ENCODE data around the gene ELOVL5. TPM values are rescaled to one million over a fixed set of nuclear protein-coding genes. Genes with fewer than 3 reads are reported as not detected.

Gene ELOVL5
- total RNA-seq, 1 donor from 2014 or later: 52.8 TPM

GRCh38 chr6:53353624-53354023 lies 4.9 kb upstream of the ELOVL5 start:
- FAIRE-seq (no peak), DNase-seq (ENCODE audit: low read depth) (no peak)
- no peaks in the 10 kb centered on the region for H4K20me1 ChIP-seq (ENCODE audit: insufficient read depth, low read length)
- Mint-ChIP-seq H3K36me3 (ENCODE audit: low read depth, unreplicated experiment) (no peaks in the 10 kb centered on the region), H3K9me3 (ENCODE audit: unreplicated experiment) (no peaks in the 10 kb centered on the region), H3K27me3 (ENCODE audit: low read depth, unreplicated experiment) (peaks cover 10% of the 10 kb centered on the region), H3K4me3 (ENCODE audit: unreplicated experiment) (no peak overlapping the region), H3K4me1 (ENCODE audit: low read depth, unreplicated experiment) (peaks cover 7% of the 10 kb centered on the region), H3K27ac (ENCODE audit: unreplicated experiment) (no peak overlapping the region)
- no peaks in the 10 kb centered on the region for H3K9me3 ChIP-seq (ENCODE audit: insufficient read depth, low read depth, low read length)
- no peaks in the 10 kb centered on the region for H3K27me3 ChIP-seq (ENCODE audit: insufficient read depth, low read length)
- H3K4me1 ChIP-seq (ENCODE audit: insufficient read depth, low read length): peaks cover 10% of the 10 kb centered on the region
- H3K4me3 ChIP-seq (ENCODE audit: insufficient read depth, low read depth, low read length): no peak overlapping the region
- peaks cover under 1% of the 10 kb centered on the region for H3K79me2 ChIP-seq (ENCODE audit: insufficient read depth, low read length)
- no peak overlapping the region for H3K9ac ChIP-seq (ENCODE audit: low read length)
- no peaks in the 10 kb centered on the region for H3K36me3 ChIP-seq (ENCODE audit: insufficient read depth, low read length)
- no peak for TF ChIP-seq CTCF (IDR thresholded peaks at IDR 0.05; ENCODE audit: insufficient read depth, low read depth, low read length)
- TF ChIP-seq EZH2 (IDR thresholded peaks at IDR 0.05; ENCODE audit: insufficient read depth, low read length): no peak
- H3K4me2 ChIP-seq (ENCODE audit: low read length): no peak overlapping the region
- no peak overlapping the region for H3K27ac ChIP-seq (ENCODE audit: low read depth, low read length)
- H2AFZ ChIP-seq (ENCODE audit: low read depth, low read length): no peak overlapping the region

GRCh38 chr6:53352360-53352759 lies 3.6 kb upstream of the ELOVL5 start:
- no peaks in the 10 kb centered on the region for H3K36me3 ChIP-seq (ENCODE audit: insufficient read depth, low read length)
- H3K27ac ChIP-seq (ENCODE audit: low read depth, low read length): no peak overlapping the region
- H3K9me3 ChIP-seq (ENCODE audit: insufficient read depth, low read depth, low read length): no peaks in the 10 kb centered on the region
- H3K79me2 ChIP-seq (ENCODE audit: insufficient read depth, low read length): peaks cover 13% of the 10 kb centered on the region
- Mint-ChIP-seq H3K36me3 (ENCODE audit: low read depth, unreplicated experiment) (no peaks in the 10 kb centered on the region), H3K4me1 (ENCODE audit: low read depth, unreplicated experiment) (no peaks in the 10 kb centered on the region), H3K27ac (ENCODE audit: unreplicated experiment) (no peak overlapping the region), H3K9me3 (ENCODE audit: unreplicated experiment) (no peaks in the 10 kb centered on the region), H3K27me3 (ENCODE audit: low read depth, unreplicated experiment) (peaks cover 10% of the 10 kb centered on the region), H3K4me3 (ENCODE audit: unreplicated experiment) (no peak overlapping the region)
- DNase-seq (ENCODE audit: low read depth) (no peak), FAIRE-seq (no peak)
- TF ChIP-seq EZH2 (IDR thresholded peaks at IDR 0.05; ENCODE audit: insufficient read depth, low read length) (no peak), CTCF (IDR thresholded peaks at IDR 0.05; ENCODE audit: insufficient read depth, low read depth, low read length) (no peak)
- no peak overlapping the region for H3K4me2 ChIP-seq (ENCODE audit: low read length)
- no peaks in the 10 kb centered on the region for H3K27me3 ChIP-seq (ENCODE audit: insufficient read depth, low read length)
- H3K4me1 ChIP-seq (ENCODE audit: insufficient read depth, low read length): peaks cover 7% of the 10 kb centered on the region
- H2AFZ ChIP-seq (ENCODE audit: low read depth, low read length): no peak overlapping the region
- no peak overlapping the region for H3K9ac ChIP-seq (ENCODE audit: low read length)
- H3K4me3 ChIP-seq (ENCODE audit: insufficient read depth, low read depth, low read length): no peak overlapping the region
- H4K20me1 ChIP-seq (ENCODE audit: insufficient read depth, low read length): peaks cover 5% of the 10 kb centered on the region

DNA sequence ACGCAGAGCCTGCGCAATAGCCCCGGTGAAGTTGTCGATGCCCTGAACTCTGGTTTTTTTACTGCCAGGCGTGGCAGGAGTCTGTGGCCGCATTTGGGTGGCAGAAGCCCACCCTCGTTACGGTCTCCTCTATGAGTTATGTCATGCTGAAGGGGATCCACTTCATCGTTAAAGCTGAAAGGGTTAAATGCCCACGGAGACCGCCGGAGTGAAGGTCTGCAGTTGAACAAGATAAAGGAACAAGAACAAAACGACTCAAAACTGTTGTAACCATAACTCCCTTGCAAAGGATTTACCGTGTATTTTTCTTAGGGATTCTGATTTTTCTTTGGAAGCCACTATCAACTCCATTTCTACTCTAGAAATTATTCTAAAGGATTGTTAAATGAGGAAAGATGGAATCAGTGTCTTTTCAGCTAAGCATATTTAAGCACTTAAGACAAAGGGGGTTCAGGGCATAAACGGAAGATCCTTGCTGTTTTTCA lies 501 bp upstream of the ELOVL5 start:
- peak overlapping the region; percentile 85 for H3K4me3 ChIP-seq (ENCODE audit: insufficient read depth, low read depth, low read length)
- peaks cover 44% of the 10 kb centered on the region for H3K79me2 ChIP-seq (ENCODE audit: insufficient read depth, low read length)
- peak overlapping the region; percentile 87 for H3K27ac ChIP-seq (ENCODE audit: low read depth, low read length)
- no peaks in the 10 kb centered on the region for H3K27me3 ChIP-seq (ENCODE audit: insufficient read depth, low read length)
- TF ChIP-seq EZH2 (IDR thresholded peaks at IDR 0.05; ENCODE audit: insufficient read depth, low read length) (no peak), CTCF (IDR thresholded peaks at IDR 0.05; ENCODE audit: insufficient read depth, low read depth, low read length) (no peak)
- H3K27ac Mint-ChIP-seq (ENCODE audit: unreplicated experiment): peak overlapping the region; percentile 88
- H3K4me1 Mint-ChIP-seq (ENCODE audit: low read depth, unreplicated experiment): peaks cover 4% of the 10 kb centered on the region
- H3K4me3 Mint-ChIP-seq (ENCODE audit: unreplicated experiment): peak overlapping the region; percentile 83
- peak overlapping the region; percentile 95 for H3K9ac ChIP-seq (ENCODE audit: low read length)
- peak overlapping the region; percentile 98 for H3K4me2 ChIP-seq (ENCODE audit: low read length)
- H2AFZ ChIP-seq (ENCODE audit: low read depth, low read length): peak overlapping the region; percentile 86
- no peaks in the 10 kb centered on the region for H3K9me3 ChIP-seq (ENCODE audit: insufficient read depth, low read depth, low read length)
- DNase-seq (ENCODE audit: low read depth): no peak
- peaks cover 36% of the 10 kb centered on the region for H4K20me1 ChIP-seq (ENCODE audit: insufficient read depth, low read length)
- peaks cover 5% of the 10 kb centered on the region for H3K27me3 Mint-ChIP-seq (ENCODE audit: low read depth, unreplicated experiment)
- peaks cover 16% of the 10 kb centered on the region for H3K4me1 ChIP-seq (ENCODE audit: insufficient read depth, low read length)
- FAIRE-seq: no peak
- peaks cover 4% of the 10 kb centered on the region for H3K36me3 Mint-ChIP-seq (ENCODE audit: low read depth, unreplicated experiment)
- peaks cover 2% of the 10 kb centered on the region for H3K36me3 ChIP-seq (ENCODE audit: insufficient read depth, low read length)
- no peaks in the 10 kb centered on the region for H3K9me3 Mint-ChIP-seq (ENCODE audit: unreplicated experiment)

Data from astrocyte (in vitro differentiated cells and primary cell).